A549 (cell line): ENCODE results near the gene IL23A. TPM values are rescaled to one million over a fixed set of nuclear protein-coding genes. Genes with fewer than 3 reads are reported as not detected.
"Not testable (repeated sequence)": the region's sequence is repeated elsewhere in the genome, so short reads cannot be mapped to it uniquely, and the experiment has no call there.

Source experiments
- ATAC-seq, 2 experiments: fragments of 200-7000 bp in 1 of 2; fragments of >200 bp in 1 of 2; cut with Nextera tagmentation in 1 of 2; cut with Tn5 transposase in 1 of 2; 3 replicates each; pipeline versions ENCODE4 v1.8.0 to v1.9.1; 2018 to 2020; ENCODE audit warnings: mild to moderate bottlenecking in 1 of 2, moderate library complexity in 1 of 2
- CTCF ChIA-PET: fragments of 300-600 bp; sonication (Branson Sonifier 250); formaldehyde crosslinking; extraction: SDS; loops from one replicate; lab custom pipeline; 2021; ENCODE audit warnings: antibody characterized with exemption, inconsistent platforms; lab: Yijun Ruan, JAX
- POLR2A ChIA-PET: fragments of 350-600 bp; formaldehyde crosslinking; extraction: SDS; loops from one replicate; lab custom pipeline; 2021; ENCODE audit warnings: antibody characterized with exemption, inconsistent platforms; lab: Yijun Ruan, JAX
- DNase-seq, 2 experiments: peaks; one replicate each; pipeline versions ENCODE4 v3.0.0 to v3.0.0-alpha.2; 2011 to 2016; ENCODE audit warnings: low read depth in 1 of 2, low spot score in 1 of 2
- FAIRE-seq: peaks from 2 replicates; lab custom pipeline; 2011; peaks lifted over from hg19 to GRCh38; lab: Jason Lieb, UNC
- H3K27ac ChIP-seq, 2 experiments: fragments of >200 bp; sonication (Bioruptor Twin); formaldehyde crosslinking; 3 replicates each; pipeline ENCODE4 v1.5.1; 2016 to 2017
- H3K4me1 ChIP-seq: fragments of >200 bp; sonication (Bioruptor Twin); formaldehyde crosslinking; 3 replicates; pipeline ENCODE4 v1.6.1; 2016
- H3K4me2 ChIP-seq: fragments of >200 bp; sonication (Bioruptor Twin); formaldehyde crosslinking; 3 replicates; pipeline ENCODE4 v1.6.1; 2016
- H3K4me3 ChIP-seq: fragments of >200 bp; sonication (Bioruptor Twin); formaldehyde crosslinking; 3 replicates; pipeline ENCODE4 v1.5.1; 2016
- H3K9me3 ChIP-seq: fragments of >200 bp; sonication (Bioruptor Twin); formaldehyde crosslinking; 3 replicates; pipeline ENCODE4 v1.6.1; 2016
- CBX2 ChIP-seq: fragments of 200-600 bp; sonication (generic); IDR thresholded peaks from 2 replicates; pipeline ENCODE4 v1.6.1; 2016; ENCODE audit warnings: low read depth, mild to moderate bottlenecking, borderline replicate concordance
- CTCF ChIP-seq: fragments of >200 bp; sonication (Bioruptor Twin); formaldehyde crosslinking; IDR thresholded peaks from 3 replicates; pipeline ENCODE4 v1.5.1; 2016
- FOSL2 ChIP-seq, 2 experiments: fragments of 450-650 bp in 1 of 2; fragments of >200 bp in 1 of 2; sonication (Bioruptor Twin) in 1 of 2; formaldehyde crosslinking; IDR thresholded peaks; 2 replicates each; pipeline versions ENCODE4 v1.5.0 to v1.6.1; 2016 to 2020; ENCODE audit warnings: mild to moderate bottlenecking in 1 of 2, moderate library complexity in 1 of 2
- HEYL ChIP-seq: fragments of 250-450 bp; sonication (Bioruptor Pico); IDR thresholded peaks from 2 replicates; pipeline ENCODE4 v1.8.0; 2021; ENCODE audit warnings: mild to moderate bottlenecking, moderate library complexity
- KDM5A ChIP-seq: fragments of 200-600 bp; sonication (generic); IDR thresholded peaks from 2 replicates; pipeline ENCODE4 v1.6.1; 2016; ENCODE audit warnings: antibody characterized with exemption, mild to moderate bottlenecking
- MAZ ChIP-seq: fragments of 150-350 bp; IDR thresholded peaks from 2 replicates; pipeline ENCODE4 v1.6.1; 2014; ENCODE audit warnings: antibody characterized with exemption, low read depth, low read length, borderline replicate concordance
- NFE2L2 ChIP-seq: fragments of 150-350 bp; conservative IDR thresholded peaks from 2 replicates; pipeline ENCODE4 v1.6.1; 2014; ENCODE audit warnings: low read length
- PBX3 ChIP-seq: IDR thresholded peaks from 2 replicates; pipeline ENCODE4 v1.6.1; 2012
- POLR2A ChIP-seq: IDR thresholded peaks from 2 replicates; pipeline ENCODE4 v1.6.1; 2012; ENCODE audit warnings: mild to moderate bottlenecking, low read length
- RCOR1 ChIP-seq: fragments of 150-350 bp; IDR thresholded peaks from 2 replicates; pipeline ENCODE4 v1.6.1; 2014; ENCODE audit warnings: antibody characterized with exemption, low read length, low read depth
- RNF2 ChIP-seq: fragments of 200-600 bp; sonication (generic); IDR thresholded peaks from 2 replicates; pipeline ENCODE4 v1.6.1; 2016; ENCODE audit warnings: low read depth, mild to moderate bottlenecking, antibody characterized with exemption, moderate library complexity, borderline replicate concordance
- SREBF2 ChIP-seq: fragments of 450-650 bp; IDR thresholded peaks from 2 replicates; pipeline ENCODE4 v1.6.1; 2014; ENCODE audit warnings: mild to moderate bottlenecking, moderate library complexity
- TP53 ChIP-seq: fragments of 250-450 bp; sonication (Bioruptor Pico); IDR thresholded peaks from 2 replicates; pipeline ENCODE4 v1.5.0; 2021; ENCODE audit warnings: mild to moderate bottlenecking, moderate library complexity
- USF2 ChIP-seq: fragments of 450-650 bp; IDR thresholded peaks from 2 replicates; pipeline ENCODE4 v1.6.1; 2014; ENCODE audit warnings: antibody characterized with exemption
- ZC3H11A ChIP-seq: fragments of 450-650 bp; IDR thresholded peaks from 2 replicates; pipeline ENCODE4 v1.6.1; 2014; ENCODE audit warnings: antibody characterized with exemption, mild to moderate bottlenecking
- WGBS: methylation state at CpG from one replicate; pipeline ENCODE4 v1.1.6; 2017; ENCODE audit errors: missing lambda C conversion rate; 5-methylcytosine and 5-hydroxymethylcytosine counted together
- polyA plus RNA-seq, 4 experiments: library from polyadenylated mRNA; depleted of rRNA in 3 of 4; stranded (reverse); fragments of >200 nt; fragmentation: RNase III in 1 of 4; extraction: RNeasy Plus Mini Kit Qiagen cat#74134 plus additional on column Dnase treatment in 1 of 4; gene quantifications; 2 replicates in 3 of 4; 3 replicates in 1 of 4; pipeline ENCODE4 v1.2.3, GENCODE V29; 2011 to 2017

IL23A gene
- polyA plus RNA-seq, 2 of the 4 experiments (the other 2 are of a cell fraction): 0.21 to 0.31 TPM

- Histone ChIP-seq H3K4me1 (peaks cover 15% of the 10 kb centered on the region), H3K9me3 (no peaks in the 10 kb centered on the region), H3K4me3 (peak overlapping the region; percentile 54), H3K4me2 (peak overlapping the region; percentile 83), H3K27ac (peak overlapping the region; percentile 91 to 92)
- POLR2A ChIA-PET: interaction anchor here (0.5 to 2.5 kb wide), 5 partner anchors 18 to 345 kb away, joined by 3 to 21 read pairs (median 8); partner anchors contain the start of genes CNPY2, SPRYD4, STAT2 and TIMELESS
- FAIRE-seq: no peak
- no peak for TF ChIP-seq FOSL2 (IDR thresholded peaks at IDR 0.05)
- no peak for TF ChIP-seq FOSL2 (CRISPR knock-in tag; IDR thresholded peaks at IDR 0.05)
- no peak; the same call in 2 of the 3 replicates for TF ChIP-seq CTCF
- TF ChIP-seq POLR2A: 0 out of 2 replicates have a peak, but pooled peaks have one; percentile 18
- no peak for TF ChIP-seq NFE2L2
- peak; percentile 78; the same call in 1 of the 2 replicates for TF ChIP-seq TP53
- TF ChIP-seq RNF2: no peak
- TF ChIP-seq PBX3: no peak
- TF ChIP-seq USF2: no peak
- WGBS: 9% methylated on average over 6 of the region's 6 CpGs
- DNase-seq: no peak
- ATAC-seq: peak; percentile 3; a peak in 4 of 6 replicates
- CTCF ChIA-PET: interaction anchor here (0.6 to 2.6 kb wide), 11 partner anchors 9 to 190 kb away, joined by 3 to 9 read pairs (median 3); partner anchors contain the start of gene STAT2
These were observed 4.2 kb upstream of the IL23A start for GRCh38 chr12:56334490-56334793.

- H3K27ac ChIP-seq, FAIRE-seq, H3K9me3 ChIP-seq, H3K4me3 ChIP-seq, DNase-seq, ATAC-seq, H3K4me2 ChIP-seq, POLR2A ChIA-PET: not testable (repeated sequence)
- H3K4me1 ChIP-seq: peaks cover 15% of the 10 kb centered on the region
- CTCF ChIA-PET: interaction anchor here (1.5 to 2.6 kb wide), 3 partner anchors 22 to 128 kb away, joined by 7 to 9 read pairs (median 7); no protein-coding TSS in a partner anchor
- WGBS: 91% methylated on average over 8 of the region's 8 CpGs
These were observed 3.2 kb upstream of the IL23A start for GRCh38 chr12:56335527-56335926.

- no peak for ATAC-seq
- TF ChIP-seq SREBF2 (no peak), MAZ (no peak), CBX2 (no peak), RCOR1 (no peak), RNF2 (no peak), HEYL (CRISPR knock-in tag) (no peak), POLR2A (no peak), KDM5A (no peak), ZC3H11A (no peak)
- no peak for FAIRE-seq
- H3K27ac ChIP-seq: no peak overlapping the region
- H3K4me3 ChIP-seq: no peak overlapping the region
- no peak overlapping the region for H3K4me2 ChIP-seq
- ChIA-PET CTCF (interaction anchor here (0.6 to 2.6 kb wide), 6 partner anchors 13 to 127 kb away, joined by 3 to 9 read pairs (median 6); no protein-coding TSS in a partner anchor), POLR2A (no interaction called here)
- WGBS: 87% methylated on average over 9 of the region's 9 CpGs
- DNase-seq: no peak
- H3K9me3 ChIP-seq: no peaks in the 10 kb centered on the region
- H3K4me1 ChIP-seq: peaks cover 15% of the 10 kb centered on the region
These were observed 2.1 kb upstream of the IL23A start for GRCh38 chr12:56336361-56337167.
